Neural progenitor cell (in vitro differentiated cells): ENCODE data around the gene FTCD. TPM values are rescaled to one million over a fixed set of nuclear protein-coding genes. Genes with fewer than 3 reads are reported as not detected.

Experiments
- DNase-seq: peaks from one replicate; pipeline ENCODE4 v3.0.0-alpha.2; 2016; ENCODE audit warnings: low spot score
- H2AFZ ChIP-seq: fragments of 200-600 bp; sonication (generic); replicated peaks from 2 replicates; pipeline ENCODE4 v1.6.1; 2016; ENCODE audit warnings: antibody characterized with exemption
- H3F3A ChIP-seq: fragments of 200-600 bp; sonication (generic); 2 replicates; pipeline ENCODE4 v1.6.1; 2016; ENCODE audit warnings: antibody characterized with exemption, low read depth
- H3K27ac ChIP-seq: fragments of 200-600 bp; sonication (generic); 2 replicates; pipeline ENCODE4 v1.5.1; 2016; ENCODE audit warnings: mild to moderate bottlenecking
- H3K27me3 ChIP-seq: fragments of 200-600 bp; sonication (generic); 2 replicates; pipeline ENCODE4 v1.6.1; 2016; ENCODE audit warnings: mild to moderate bottlenecking, moderate library complexity
- H3K36me3 ChIP-seq: fragments of 200-600 bp; sonication (generic); 2 replicates; pipeline ENCODE4 v1.5.1; 2016
- H3K4me1 ChIP-seq: fragments of 200-600 bp; sonication (generic); 2 replicates; pipeline ENCODE4 v1.6.1; 2016; ENCODE audit warnings: mixed run types
- H3K4me2 ChIP-seq: fragments of 200-600 bp; sonication (generic); 2 replicates; pipeline ENCODE4 v1.6.1; 2016
- H3K4me3 ChIP-seq: fragments of 200-600 bp; sonication (generic); 2 replicates; pipeline ENCODE4 v1.5.1; 2016
- H3K79me2 ChIP-seq: fragments of 200-600 bp; sonication (generic); 2 replicates; pipeline ENCODE4 v1.6.1; 2016; ENCODE audit warnings: low read depth
- H3K9ac ChIP-seq: fragments of 200-600 bp; sonication (generic); 2 replicates; pipeline ENCODE4 v1.6.1; 2016
- H3K9me3 ChIP-seq: fragments of 200-600 bp; sonication (generic); 2 replicates; pipeline ENCODE4 v1.5.1; 2016; ENCODE audit warnings: low read depth
- H4K20me1 ChIP-seq: fragments of 200-600 bp; sonication (generic); 2 replicates; pipeline ENCODE4 v1.6.1; 2016; ENCODE audit warnings: low read depth
- H3K27ac Mint-ChIP-seq: 3 replicates; pipeline ENCODE4 v1.8.0; 2021; ENCODE audit warnings: mixed read lengths
- H3K27me3 Mint-ChIP-seq: 2 replicates; pipeline ENCODE4 v1.8.0; 2022; ENCODE audit warnings: low read depth, mild to moderate bottlenecking, inconsistent platforms, moderate library complexity, mixed read lengths; ENCODE audit not compliant: insufficient read depth
- H3K36me3 Mint-ChIP-seq: 3 replicates; pipeline ENCODE4 v1.8.0; 2021; ENCODE audit warnings: mixed read lengths
- H3K4me1 Mint-ChIP-seq: 3 replicates; pipeline ENCODE4 v1.8.0; 2021; ENCODE audit warnings: mixed read lengths
- H3K4me3 Mint-ChIP-seq: 3 replicates; pipeline ENCODE4 v1.8.0; 2021; ENCODE audit warnings: mild to moderate bottlenecking, moderate library complexity, mixed read lengths
- H3K9me3 Mint-ChIP-seq: 3 replicates; pipeline ENCODE4 v1.8.0; 2020; ENCODE audit warnings: mixed read lengths
- EZH2 ChIP-seq: fragments of 200-600 bp; sonication (generic); IDR thresholded peaks from 2 replicates; pipeline ENCODE4 v1.6.1; 2017; ENCODE audit warnings: antibody characterized with exemption, mild to moderate bottlenecking, moderate library complexity
- EZH2phosphoT487 ChIP-seq: fragments of 200-600 bp; sonication (generic); IDR thresholded peaks from 2 replicates; pipeline ENCODE4 v1.6.1; 2017; ENCODE audit warnings: antibody characterized with exemption
- total RNA-seq: library from RNA; depleted of rRNA; stranded (reverse); fragments of >200 nt; gene quantifications from 2 replicates; pipeline ENCODE4 v1.2.3, GENCODE V29; 2015; ENCODE audit warnings: low replicate concordance
- TF ChIP-seq, protein P1 (sequence below): fragments of 200-600 bp; sonication (generic); IDR thresholded peaks from 2 replicates; pipeline ENCODE4 v1.5.1; 2017; ENCODE audit warnings: antibody characterized with exemption, mild to moderate bottlenecking

Gene FTCD
- total RNA-seq, 1 donor from 2014 or later: not detected

DNA sequence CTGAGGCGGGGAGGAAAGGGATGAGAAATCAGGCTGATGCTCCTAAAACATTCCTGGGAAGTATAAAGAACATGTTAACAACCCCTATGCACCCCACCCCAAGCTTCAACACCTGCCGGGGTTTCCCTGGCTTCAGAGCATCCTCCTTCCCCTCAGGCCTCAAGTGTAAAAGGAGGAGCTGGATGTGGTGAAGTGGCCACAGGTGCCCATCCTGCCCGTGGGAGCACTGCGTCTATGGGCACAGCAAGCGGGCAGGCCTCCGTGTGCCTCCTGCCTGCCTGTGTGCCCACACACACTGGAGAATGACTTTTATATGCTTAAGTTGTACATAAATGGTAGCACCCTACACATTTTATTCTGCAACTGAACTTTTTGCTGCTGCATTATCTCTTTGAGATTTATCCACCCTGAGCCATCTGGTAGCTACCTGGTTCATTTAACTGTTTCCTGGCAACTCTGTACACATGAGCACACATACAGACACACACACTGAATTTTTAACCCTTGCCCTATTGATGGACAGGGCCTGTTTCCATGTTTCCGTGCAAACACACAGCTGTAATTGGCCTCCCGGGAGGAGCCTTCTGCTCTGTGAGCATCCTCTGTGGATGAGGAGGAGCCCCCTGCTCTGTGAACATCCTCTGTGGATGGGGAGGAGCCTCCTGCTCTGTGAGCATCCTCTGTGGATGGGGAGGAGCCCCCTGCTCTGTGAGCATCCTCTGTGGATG is 13.4 kb upstream of the FTCD start:
- H3K4me3 ChIP-seq: no peak overlapping the region
- Mint-ChIP-seq H3K9me3 (peaks cover 10% of the 10 kb centered on the region), H3K4me1 (peaks cover 13% of the 10 kb centered on the region), H3K27ac (peak overlapping the region; percentile 46), H3K36me3 (peaks cover 5% of the 10 kb centered on the region), H3K4me3 (no peak overlapping the region), H3K27me3 (peaks cover 3% of the 10 kb centered on the region)
- H3K27me3 ChIP-seq: no peaks in the 10 kb centered on the region
- no peak overlapping the region for H3K9ac ChIP-seq
- H3K9me3 ChIP-seq: no peaks in the 10 kb centered on the region
- no peak overlapping the region for H3K27ac ChIP-seq
- no peaks in the 10 kb centered on the region for H3K4me1 ChIP-seq
- H3F3A ChIP-seq: no peaks in the 10 kb centered on the region
- DNase-seq: no peak
- H3K4me2 ChIP-seq: no peak overlapping the region
- TF ChIP-seq EZH2 (no peak), EZH2phosphoT487 (no peak)
- no peaks in the 10 kb centered on the region for H3K36me3 ChIP-seq
- no peaks in the 10 kb centered on the region for H4K20me1 ChIP-seq
- H3K79me2 ChIP-seq: peaks cover 2% of the 10 kb centered on the region
- no peak overlapping the region for H2AFZ ChIP-seq

DNA sequence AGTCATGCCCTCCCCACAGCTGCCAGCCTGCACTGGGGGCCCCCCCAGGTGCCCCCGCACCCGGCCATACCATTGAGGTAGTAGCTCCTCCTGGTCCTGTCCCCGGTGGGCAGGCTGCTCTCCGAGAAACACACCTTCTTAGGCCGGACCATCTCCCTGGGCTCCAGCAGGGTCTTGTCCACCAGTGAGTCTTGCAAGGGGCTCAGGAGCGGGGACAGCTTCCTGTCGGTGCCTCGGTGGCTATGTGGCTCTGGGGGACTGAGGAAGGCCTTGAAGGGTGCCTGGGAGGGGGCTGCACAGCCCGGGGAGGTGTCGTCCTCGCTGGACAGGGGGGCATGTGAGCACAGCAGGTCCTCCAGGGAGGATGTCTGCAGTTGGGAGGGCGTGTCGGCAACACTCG is 12.9 kb upstream of the FTCD start:
- Mint-ChIP-seq H3K27me3 (peaks cover 3% of the 10 kb centered on the region), H3K9me3 (peaks cover 5% of the 10 kb centered on the region), H3K4me3 (no peak overlapping the region), H3K36me3 (peaks cover 8% of the 10 kb centered on the region), H3K4me1 (peaks cover 13% of the 10 kb centered on the region), H3K27ac (no peak overlapping the region)
- Histone ChIP-seq H2AFZ (no peak overlapping the region), H3K4me3 (no peak overlapping the region), H3K4me2 (no peak overlapping the region), H3K27ac (no peak overlapping the region), H3K36me3 (no peaks in the 10 kb centered on the region), H3K79me2 (no peaks in the 10 kb centered on the region), H3F3A (no peaks in the 10 kb centered on the region), H3K27me3 (no peaks in the 10 kb centered on the region), H3K9me3 (no peaks in the 10 kb centered on the region), H3K9ac (no peak overlapping the region), H3K4me1 (no peaks in the 10 kb centered on the region), H4K20me1 (no peaks in the 10 kb centered on the region)
- TF ChIP-seq EZH2: no peak
- TF ChIP-seq EZH2phosphoT487: no peak
- TF ChIP-seq, protein P1, sequence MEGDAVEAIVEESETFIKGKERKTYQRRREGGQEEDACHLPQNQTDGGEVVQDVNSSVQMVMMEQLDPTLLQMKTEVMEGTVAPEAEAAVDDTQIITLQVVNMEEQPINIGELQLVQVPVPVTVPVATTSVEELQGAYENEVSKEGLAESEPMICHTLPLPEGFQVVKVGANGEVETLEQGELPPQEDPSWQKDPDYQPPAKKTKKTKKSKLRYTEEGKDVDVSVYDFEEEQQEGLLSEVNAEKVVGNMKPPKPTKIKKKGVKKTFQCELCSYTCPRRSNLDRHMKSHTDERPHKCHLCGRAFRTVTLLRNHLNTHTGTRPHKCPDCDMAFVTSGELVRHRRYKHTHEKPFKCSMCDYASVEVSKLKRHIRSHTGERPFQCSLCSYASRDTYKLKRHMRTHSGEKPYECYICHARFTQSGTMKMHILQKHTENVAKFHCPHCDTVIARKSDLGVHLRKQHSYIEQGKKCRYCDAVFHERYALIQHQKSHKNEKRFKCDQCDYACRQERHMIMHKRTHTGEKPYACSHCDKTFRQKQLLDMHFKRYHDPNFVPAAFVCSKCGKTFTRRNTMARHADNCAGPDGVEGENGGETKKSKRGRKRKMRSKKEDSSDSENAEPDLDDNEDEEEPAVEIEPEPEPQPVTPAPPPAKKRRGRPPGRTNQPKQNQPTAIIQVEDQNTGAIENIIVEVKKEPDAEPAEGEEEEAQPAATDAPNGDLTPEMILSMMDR: no peak
- no peak for DNase-seq

DNA sequence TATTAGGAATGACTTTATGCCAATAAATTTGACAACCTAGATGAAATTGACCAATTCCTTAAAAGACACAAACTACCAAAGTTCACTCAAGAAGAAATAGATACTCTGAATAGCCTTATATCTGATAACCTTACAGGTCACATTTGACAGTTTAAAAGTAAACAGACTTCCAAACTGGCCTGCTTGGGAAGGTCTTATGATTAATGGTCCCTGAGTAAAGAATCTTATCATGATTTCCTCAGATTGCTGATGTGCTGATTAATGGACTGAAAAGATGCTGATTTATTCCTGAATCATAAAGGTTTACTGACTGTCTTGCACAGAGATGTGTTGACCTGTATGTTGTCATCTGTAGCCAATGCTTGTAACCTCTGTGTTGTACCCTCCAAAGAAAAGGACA is 9.7 kb upstream of the FTCD start:
- Histone ChIP-seq H3K27me3 (no peaks in the 10 kb centered on the region), H2AFZ (no peak overlapping the region), H3F3A (peaks cover 3% of the 10 kb centered on the region), H3K27ac (no peak overlapping the region), H3K79me2 (no peaks in the 10 kb centered on the region), H3K9me3 (no peaks in the 10 kb centered on the region), H3K4me3 (no peak overlapping the region), H3K4me1 (no peaks in the 10 kb centered on the region), H3K4me2 (no peak overlapping the region), H3K36me3 (no peaks in the 10 kb centered on the region), H3K9ac (no peak overlapping the region), H4K20me1 (no peaks in the 10 kb centered on the region)
- TF ChIP-seq, protein P1: no peak
- TF ChIP-seq EZH2 (no peak), EZH2phosphoT487 (no peak)
- DNase-seq: no peak
- no peaks in the 10 kb centered on the region for H3K4me1 Mint-ChIP-seq
- no peak overlapping the region for H3K27ac Mint-ChIP-seq
- no peak overlapping the region for H3K4me3 Mint-ChIP-seq
- H3K36me3 Mint-ChIP-seq: peaks cover 11% of the 10 kb centered on the region
- no peaks in the 10 kb centered on the region for H3K27me3 Mint-ChIP-seq
- H3K9me3 Mint-ChIP-seq: peaks cover 7% of the 10 kb centered on the region

DNA sequence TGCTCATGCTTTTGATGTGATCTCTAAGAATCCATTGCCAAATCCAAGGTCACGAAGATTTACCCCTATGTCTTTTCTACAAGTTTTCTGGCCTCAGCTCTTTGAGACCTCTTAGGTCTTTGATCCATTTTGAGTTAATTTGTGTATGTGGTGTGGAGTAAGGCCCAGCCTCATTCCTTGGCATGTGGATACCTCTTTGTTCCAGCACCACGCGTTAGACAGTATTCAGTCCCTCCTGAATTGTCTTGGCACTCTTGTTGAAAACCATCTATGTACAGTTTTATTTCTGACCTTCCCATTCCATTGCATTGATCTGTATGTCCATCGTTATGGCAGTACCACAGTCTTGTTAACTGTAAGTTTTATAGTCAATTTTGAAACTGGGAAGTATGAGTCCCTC is 8.0 kb upstream of the FTCD start:
- TF ChIP-seq EZH2phosphoT487: no peak
- TF ChIP-seq, protein P1: no peak
- no peak for TF ChIP-seq EZH2
- Mint-ChIP-seq H3K27me3 (peaks cover 2% of the 10 kb centered on the region), H3K9me3 (peaks cover 7% of the 10 kb centered on the region), H3K27ac (no peak overlapping the region), H3K4me3 (no peak overlapping the region), H3K36me3 (peaks cover 11% of the 10 kb centered on the region), H3K4me1 (no peaks in the 10 kb centered on the region)
- H3K27ac ChIP-seq: no peak overlapping the region
- H3K9me3 ChIP-seq: no peaks in the 10 kb centered on the region
- no peaks in the 10 kb centered on the region for H3K4me1 ChIP-seq
- no peaks in the 10 kb centered on the region for H3K79me2 ChIP-seq
- no peaks in the 10 kb centered on the region for H4K20me1 ChIP-seq
- DNase-seq: no peak
- H3K4me2 ChIP-seq: no peak overlapping the region
- H3K9ac ChIP-seq: no peak overlapping the region
- H3K4me3 ChIP-seq: no peak overlapping the region
- H3F3A ChIP-seq: peaks cover 3% of the 10 kb centered on the region
- no peaks in the 10 kb centered on the region for H3K36me3 ChIP-seq
- no peaks in the 10 kb centered on the region for H3K27me3 ChIP-seq
- no peak overlapping the region for H2AFZ ChIP-seq
